NCI-H226 (cell line): ENCODE measurements around the gene KIFC1.
"Not testable (repeated sequence)": the region's sequence is repeated elsewhere in the genome, so short reads cannot be mapped to it uniquely, and the experiment has no call there.

ENCODE experiments used
- DNase-seq: peaks from one replicate; pipeline ENCODE4 v3.0.0-alpha.2; 2015

The KIFC1 gene

DNA sequence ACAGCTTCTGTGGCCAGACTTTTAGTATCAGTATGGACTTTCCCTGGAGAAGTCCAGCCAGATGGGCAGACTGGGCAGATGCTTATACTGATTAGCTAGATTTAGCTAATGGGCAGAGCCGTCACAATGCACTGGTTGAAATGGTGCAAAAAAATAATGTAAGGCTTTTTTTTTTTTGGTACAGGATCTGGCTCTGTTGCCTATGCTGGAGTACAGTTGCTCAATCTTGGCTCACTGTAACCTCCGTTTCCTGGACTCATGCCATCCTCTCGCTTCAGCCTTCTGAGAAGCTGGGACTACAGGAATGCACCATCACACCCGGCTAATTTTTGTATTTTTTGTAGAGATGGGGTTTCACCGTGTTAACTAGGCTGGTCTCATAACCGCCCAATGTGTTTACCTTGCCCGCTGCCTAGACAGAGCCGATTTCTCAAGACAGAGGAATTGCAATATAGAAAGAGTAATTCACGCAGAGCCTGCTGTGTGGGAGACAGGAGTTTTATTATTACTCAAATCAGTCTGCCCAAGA, 16.4 kb upstream of the KIFC1 start:
- DNase-seq, result peak; percentile 90

- DNase-seq, result no peak
Observed at GRCh38 chr6:33377171-33377570, 14.5 kb upstream of the KIFC1 start.

DNA sequence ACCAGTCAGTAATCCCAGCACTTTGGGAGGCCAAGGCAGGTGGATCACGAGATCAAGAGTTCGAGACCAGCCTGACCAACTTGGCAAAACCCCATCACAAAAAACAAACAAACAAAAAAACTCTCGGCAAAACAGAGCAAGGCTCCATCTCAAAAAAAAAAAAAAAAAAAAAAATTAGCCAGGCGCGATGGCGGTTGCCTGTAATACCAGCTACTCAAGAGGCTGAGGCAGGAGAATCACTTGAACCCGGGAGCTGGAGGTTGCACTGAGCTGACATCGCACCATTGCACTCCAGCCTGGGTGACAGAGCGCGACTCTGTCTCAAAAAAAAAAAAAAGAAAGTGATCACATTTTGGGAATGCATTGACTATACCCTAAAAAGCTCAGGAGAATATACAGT, 12.4 kb upstream of the KIFC1 start:
- not testable (repeated sequence) for DNase-seq

DNA sequence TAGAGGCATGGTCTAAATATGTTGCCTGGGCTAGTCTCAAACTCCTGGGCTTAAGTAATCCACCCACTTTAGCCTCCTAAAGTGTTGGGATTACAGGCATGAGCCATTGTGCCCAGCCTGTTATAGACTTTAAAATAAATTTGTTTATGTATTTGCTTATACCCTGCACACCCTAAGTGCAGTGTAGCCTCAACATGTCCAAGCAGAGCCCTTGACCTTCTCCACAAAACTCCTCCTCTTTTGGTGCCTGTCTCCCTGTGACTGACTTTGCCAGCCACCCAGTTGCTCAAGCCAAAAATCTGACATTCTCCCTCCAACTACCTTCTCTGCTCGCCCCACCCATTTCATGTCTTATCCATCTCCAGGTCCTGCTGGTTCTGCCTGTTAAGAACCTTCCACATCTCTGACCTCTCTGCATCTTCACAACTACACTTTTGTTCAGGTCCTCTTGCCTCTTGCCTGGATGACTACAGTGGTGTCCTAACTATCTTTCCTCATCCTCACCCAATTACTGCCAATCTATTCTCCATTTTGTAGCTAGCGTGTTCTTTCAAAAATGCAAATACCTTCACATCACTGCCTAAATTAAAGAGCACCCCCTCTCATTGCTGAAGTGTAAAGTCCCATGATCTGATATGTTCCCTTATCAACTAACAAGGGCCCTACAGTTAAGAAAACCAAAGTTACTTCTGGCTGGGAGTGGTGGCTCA, 11.2 kb upstream of the KIFC1 start:
- no peak for DNase-seq

DNA sequence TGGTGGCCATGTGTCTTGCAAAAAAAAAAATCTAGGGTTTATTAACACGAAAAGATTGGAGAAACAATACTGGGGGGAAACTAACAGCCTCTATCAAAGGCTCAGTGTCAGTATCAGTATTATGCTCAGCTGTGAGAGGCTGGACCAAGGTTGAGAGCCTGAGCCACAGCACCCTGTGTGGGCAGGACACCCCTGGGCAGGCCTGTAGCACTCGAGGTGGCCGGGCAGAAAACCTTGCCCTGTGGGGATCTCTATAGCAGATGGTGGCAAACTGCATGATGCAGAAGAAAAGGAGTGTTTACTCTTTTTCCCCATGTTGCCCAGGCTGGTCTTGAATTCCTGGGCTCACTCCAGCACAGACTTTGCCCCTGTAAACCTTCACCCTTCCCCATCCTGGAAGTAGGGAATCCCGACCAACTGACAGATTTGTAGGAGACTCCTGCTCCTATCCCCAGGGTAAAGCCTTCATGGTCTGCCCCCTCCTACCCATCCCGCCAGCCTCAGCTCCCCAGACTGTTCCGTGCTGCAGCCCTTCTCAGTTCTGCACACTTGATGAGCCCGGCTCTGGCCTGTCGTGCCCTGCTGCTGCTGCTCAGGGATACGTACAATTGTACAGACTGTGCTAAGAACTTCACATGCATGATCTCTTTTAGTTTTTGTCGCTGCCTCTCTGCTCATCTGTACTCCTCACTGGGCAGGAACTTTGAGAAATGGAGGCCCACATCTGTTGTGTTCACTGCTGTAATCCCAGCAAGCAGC, 8.0 kb upstream of the KIFC1 start:
- DNase-seq, result no peak

DNA sequence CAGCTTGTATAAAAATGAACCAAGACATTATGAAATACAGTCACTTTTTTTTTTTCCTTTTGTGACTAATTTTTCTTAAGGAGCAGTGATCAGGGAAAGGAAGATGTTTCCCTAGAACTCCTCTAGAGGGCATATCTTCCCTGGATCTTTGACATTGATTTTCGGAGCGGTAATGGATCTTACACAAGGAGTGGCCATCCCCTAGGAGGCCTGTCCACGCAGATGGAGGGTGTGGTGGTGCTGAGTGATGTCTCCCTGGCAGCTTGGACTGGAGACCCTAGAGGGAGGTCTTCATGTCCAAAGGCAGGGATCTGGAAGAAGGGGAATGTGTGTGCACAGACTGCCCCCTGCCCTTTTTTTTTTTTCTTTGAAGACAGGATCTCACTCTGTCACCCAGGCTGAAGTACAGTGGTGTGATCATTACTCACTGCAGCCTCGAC, 7.0 kb upstream of the KIFC1 start:
- DNase-seq, result peak; percentile 28

DNA sequence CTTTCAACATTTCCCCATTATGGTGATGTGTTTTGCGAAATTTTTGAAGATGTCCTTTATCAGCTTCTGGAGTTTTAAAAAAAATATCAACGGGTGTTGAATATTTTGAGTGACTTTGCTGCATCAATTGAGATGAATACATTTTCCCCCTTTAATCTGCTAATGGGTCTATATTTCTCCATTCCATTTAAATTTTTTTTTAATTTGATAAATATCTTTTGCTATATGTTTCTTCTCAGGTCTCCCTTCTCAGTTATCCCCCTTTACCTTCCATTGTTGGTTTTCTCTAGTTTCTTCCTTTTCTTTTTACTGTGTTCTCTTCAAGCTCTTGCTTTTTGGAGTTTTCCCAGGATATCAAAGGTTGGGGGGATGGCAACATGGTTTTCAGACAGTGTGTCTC, 1.4 kb upstream of the KIFC1 start:
- no peak for DNase-seq

DNA sequence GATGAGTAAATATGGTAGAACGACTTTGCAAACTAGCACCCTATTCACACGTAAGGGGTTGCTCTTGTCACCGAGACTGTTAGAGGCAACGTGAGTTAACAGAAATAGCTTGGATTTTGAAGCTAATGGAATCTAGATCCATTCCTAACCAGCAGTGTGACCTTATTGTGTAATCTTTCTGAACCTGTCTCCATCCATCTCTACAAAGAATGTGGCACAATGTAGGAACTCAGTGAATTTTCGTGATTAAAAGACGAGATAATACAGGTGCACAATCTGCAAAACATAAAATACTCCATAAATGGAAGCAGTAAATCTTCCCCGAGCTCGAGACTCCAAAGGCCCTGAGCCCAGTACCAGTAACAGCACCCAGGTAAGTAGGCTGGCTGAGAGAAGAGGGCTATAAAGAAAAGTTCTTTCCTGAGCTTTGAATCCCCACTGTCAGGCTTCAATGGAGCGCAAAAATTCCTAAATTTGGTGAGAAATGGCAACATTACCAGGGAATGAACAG, 801 bp upstream of the KIFC1 start:
- DNase-seq, result no peak

DNA sequence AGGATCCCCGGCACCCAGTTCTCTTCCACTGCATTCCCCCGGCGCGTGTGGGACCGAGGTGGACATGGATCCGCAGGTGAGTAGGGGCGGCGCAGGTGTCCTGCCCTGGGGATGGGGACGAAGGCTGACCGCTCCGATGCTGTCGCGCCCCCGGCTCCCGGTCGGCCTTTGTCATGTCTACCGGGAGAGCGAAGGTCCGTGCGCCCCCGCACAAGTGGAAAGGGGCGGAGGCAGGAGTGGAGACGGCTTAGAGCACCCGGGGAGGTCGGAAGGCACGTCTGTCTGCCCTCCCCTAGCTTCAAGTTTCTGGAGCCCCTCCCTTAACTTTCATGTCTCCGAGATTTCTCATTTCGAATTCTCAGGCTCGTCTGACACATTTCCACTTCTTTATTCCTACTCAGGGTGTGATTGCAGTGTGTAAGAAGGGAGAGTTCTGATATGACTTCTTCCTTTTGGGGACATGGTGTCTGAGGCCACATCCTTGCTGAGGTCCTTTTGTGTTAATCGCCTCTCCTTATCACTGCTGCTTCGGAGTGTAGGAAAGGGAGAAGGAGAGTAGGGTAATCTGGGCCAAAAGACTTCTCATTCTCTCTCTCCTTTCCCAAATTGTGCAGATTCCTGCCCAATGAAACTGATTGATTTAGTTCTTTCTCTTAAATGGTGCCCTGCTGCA, 435 bp downstream of the KIFC1 start:
- no peak for DNase-seq

DNA sequence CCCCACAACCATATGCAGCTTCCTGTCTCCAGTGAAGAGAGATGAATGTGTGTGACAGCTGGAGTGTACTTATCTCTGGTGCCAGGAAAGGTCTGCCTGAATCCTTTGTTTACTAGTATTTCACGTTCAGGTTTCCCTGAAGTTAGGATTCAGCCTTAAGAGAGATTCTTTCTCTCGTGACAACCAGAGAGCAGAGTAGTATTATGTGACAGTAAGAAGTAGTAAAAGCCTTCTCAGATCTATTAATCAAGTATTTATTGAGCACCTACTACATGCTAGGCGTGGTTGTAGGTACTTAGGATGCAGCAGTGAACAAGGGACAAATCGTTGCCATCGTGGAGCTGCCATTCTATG, 949 bp downstream of the KIFC1 start:
- no peak for DNase-seq

GRCh38 chr6:33392979-33393378, 1.4 kb downstream of the KIFC1 start:
- no peak for DNase-seq

GRCh38 chr6:33397541-33397940, 5.9 kb downstream of the KIFC1 start:
- no peak for DNase-seq

- not testable (repeated sequence) for DNase-seq
Observed at GRCh38 chr6:33398601-33399000, 7.0 kb downstream of the KIFC1 start.

DNA sequence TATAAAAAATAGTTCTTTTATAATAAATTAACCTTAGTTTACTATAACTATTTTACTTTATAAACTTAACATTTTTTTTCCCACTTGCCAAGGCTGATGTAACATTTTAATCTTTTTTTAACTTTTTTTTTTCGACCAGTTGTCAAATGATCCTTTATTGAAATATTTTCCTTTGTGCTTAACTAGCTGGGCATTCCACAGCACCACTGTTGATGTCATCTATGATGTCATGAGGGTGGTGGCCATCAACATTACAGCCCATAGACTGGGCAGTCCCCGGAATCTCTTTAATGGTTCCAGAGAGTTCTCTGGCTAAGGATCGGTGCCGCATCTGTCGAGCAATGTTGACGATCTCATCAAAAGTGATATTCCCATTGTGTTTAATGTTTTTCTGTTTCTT, 8.3 kb downstream of the KIFC1 start:
- not testable (repeated sequence) for DNase-seq

DNA sequence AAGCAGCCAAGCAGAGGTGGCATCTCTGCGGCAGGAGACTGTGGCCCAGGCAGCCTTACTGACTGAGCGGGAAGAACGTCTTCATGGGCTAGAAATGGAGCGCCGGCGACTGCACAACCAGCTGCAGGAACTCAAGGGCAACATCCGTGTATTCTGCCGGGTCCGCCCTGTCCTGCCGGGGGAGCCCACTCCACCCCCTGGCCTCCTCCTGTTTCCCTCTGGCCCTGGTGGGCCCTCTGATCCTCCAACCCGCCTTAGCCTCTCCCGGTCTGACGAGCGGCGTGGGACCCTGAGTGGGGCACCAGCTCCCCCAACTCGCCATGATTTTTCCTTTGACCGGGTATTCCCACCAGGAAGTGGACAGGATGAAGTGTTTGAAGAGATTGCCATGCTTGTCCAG, 13.3 kb downstream of the KIFC1 start:
- no peak for DNase-seq

GRCh38 chr6:33405386-33405940, 13.8 kb downstream of the KIFC1 start:
- no peak for DNase-seq

GRCh38 chr6:33406126-33406525, 14.5 kb downstream of the KIFC1 start:
- DNase-seq, result no peak

DNA sequence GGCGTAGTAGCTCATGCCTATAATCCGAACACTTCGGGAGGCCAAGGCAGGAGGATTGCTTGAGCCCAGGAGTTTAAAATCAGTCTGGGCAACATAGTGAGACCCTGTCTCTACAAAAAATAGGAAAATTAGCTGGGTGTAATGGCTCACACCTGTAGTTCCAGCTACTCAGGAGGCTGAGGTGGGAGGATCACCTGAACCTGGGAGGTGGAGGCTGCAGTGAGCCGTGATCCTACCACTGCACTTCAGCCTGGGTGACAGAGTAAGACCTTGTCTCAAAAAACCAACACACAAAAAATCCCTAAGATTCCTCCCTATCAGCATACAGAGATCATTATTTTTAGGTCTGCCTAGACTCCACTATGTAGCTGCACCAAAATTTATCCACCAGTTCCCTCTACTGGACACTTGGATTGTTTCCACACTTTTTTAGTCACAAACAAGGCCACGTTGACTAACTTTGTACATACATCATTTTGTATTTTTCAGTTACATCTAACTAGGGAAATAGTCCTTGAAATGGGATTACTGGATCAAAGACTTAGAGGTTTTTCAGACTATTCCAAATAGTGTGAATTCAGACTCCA, 15.6 kb downstream of the KIFC1 start:
- DNase-seq, result no peak

DNA sequence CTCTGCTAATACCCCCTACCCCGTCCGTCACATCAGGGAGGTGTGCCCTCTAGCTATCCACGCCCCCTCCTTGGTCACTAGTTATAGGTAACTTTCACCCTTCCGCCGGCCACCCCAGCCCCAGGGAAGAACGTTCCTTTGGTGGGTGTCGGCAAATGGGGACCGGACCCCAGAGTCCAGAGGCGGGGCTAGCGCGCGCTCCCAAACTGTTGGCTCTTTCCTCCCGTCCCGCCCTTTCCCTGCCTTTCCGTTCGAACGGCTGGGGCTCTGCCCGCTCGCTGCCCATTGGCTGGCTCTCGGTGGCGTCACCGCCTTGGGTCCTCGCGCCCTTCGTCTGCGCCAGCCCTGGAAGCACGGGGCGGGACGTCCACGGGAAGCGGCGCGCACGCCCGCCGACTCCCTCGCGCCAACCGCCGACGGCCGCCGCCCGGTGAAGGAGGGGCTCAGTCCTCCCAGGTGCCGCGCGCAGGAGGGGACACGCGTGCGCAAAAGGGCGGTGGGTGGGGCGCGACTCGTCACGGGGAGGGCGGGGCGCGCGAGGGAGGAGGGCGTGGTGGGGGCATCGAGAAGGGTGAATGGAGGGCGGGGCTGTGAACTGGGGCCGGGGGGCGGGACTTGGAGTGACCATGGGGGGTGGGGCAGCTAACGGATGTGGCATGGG, 18.6 kb downstream of the KIFC1 start:
- DNase-seq, result peak; percentile 98

GRCh38 chr6:33410711-33411631, 19.3 kb downstream of the KIFC1 start, which contains the start of gene PHF1:
PHF1 (plus strand) TSS chr6:33411014; CDS start chr6:33412264, 1,250 bp downstream.
- DNase-seq, result peak; percentile 60

DNA sequence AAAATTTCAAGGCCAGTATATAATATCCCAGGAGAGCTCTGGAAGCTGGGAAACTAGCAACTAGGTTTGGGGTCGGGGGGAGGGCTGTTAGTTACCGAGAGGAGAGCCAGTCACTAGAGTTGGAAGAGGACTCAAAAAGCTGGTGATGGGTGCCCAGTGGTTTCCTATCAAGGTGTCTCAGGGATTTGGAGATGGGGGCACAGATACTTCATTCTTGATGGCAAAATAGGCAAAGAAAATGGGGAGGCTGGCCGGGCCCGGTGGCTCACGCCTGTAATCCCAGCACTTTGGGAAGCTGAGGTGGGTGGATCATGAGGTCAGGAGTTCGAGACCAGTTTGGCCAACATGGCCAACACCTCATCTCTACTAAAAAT, 20.0 kb downstream of the KIFC1 start:
- no peak for DNase-seq
